Dedifferentiated amniotic fluid mesenchymal stem cell (primary cell): ENCODE results near the gene ZNF277.
"Not testable (repeated sequence)": the region's sequence is repeated elsewhere in the genome, so short reads cannot be mapped to it uniquely, and the experiment has no call there.

Experiments used
- DNase-seq: peaks from one replicate; pipeline ENCODE4 v3.0.0-alpha.2; 2016; ENCODE audit errors: extremely low spot score

ZNF277 gene

GRCh38 chr7:112292162-112292561, 85.7 kb downstream of the ZNF277 start:
- DNase-seq, result no peak

- no peak for DNase-seq
Observed at GRCh38 chr7:112293416-112293815, 86.9 kb downstream of the ZNF277 start.

GRCh38 chr7:112296432-112296831, 89.9 kb downstream of the ZNF277 start:
- no peak for DNase-seq

- no peak for DNase-seq
Observed at GRCh38 chr7:112297681-112298080, 91.2 kb downstream of the ZNF277 start.

- DNase-seq, result no peak
Observed at GRCh38 chr7:112298543-112299100, 92.1 kb downstream of the ZNF277 start.

GRCh38 chr7:112300072-112300471, 93.6 kb downstream of the ZNF277 start:
- DNase-seq, result no peak

GRCh38 chr7:112300831-112301407, 94.4 kb downstream of the ZNF277 start:
- no peak for DNase-seq

- no peak for DNase-seq
Observed at GRCh38 chr7:112302566-112302965, 96.1 kb downstream of the ZNF277 start.

- no peak for DNase-seq
Observed at GRCh38 chr7:112306903-112307302, 100.4 kb downstream of the ZNF277 start.

GRCh38 chr7:112307506-112307905, 101.0 kb downstream of the ZNF277 start:
- DNase-seq, result no peak

GRCh38 chr7:112308974-112309373, 102.5 kb downstream of the ZNF277 start:
- no peak for DNase-seq

GRCh38 chr7:112316803-112317202, 110.3 kb downstream of the ZNF277 start:
- not testable (repeated sequence) for DNase-seq

GRCh38 chr7:112322070-112322469, 115.6 kb downstream of the ZNF277 start:
- no peak for DNase-seq

- DNase-seq, result no peak
Observed at GRCh38 chr7:112327566-112327965, 121.1 kb downstream of the ZNF277 start.

- DNase-seq, result no peak
Observed at GRCh38 chr7:112331492-112331891, 125.0 kb downstream of the ZNF277 start.

- no peak for DNase-seq
Observed at GRCh38 chr7:112334366-112334765, 127.9 kb downstream of the ZNF277 start.

GRCh38 chr7:112336261-112336660, 129.8 kb downstream of the ZNF277 start:
- DNase-seq, result no peak

- no peak for DNase-seq
Observed at GRCh38 chr7:112336936-112337576, 130.6 kb downstream of the ZNF277 start.

- DNase-seq, result no peak
Observed at GRCh38 chr7:112337892-112338291, 131.4 kb downstream of the ZNF277 start.

- DNase-seq, result no peak
Observed at GRCh38 chr7:112338786-112339185, 132.3 kb downstream of the ZNF277 start.

- DNase-seq, result no peak
Observed at GRCh38 chr7:112341464-112341863, 135.0 kb downstream of the ZNF277 start.

GRCh38 chr7:112346381-112347060, 140.0 kb downstream of the ZNF277 start:
- DNase-seq, result no peak

GRCh38 chr7:112347088-112347487, 140.6 kb downstream of the ZNF277 start:
- DNase-seq, result no peak
